Measurements from ENCODE around the gene CAMTA1.
"Not testable (repeated sequence)": the region's sequence is repeated elsewhere in the genome, so short reads cannot be mapped to it uniquely, and the experiment has no call there.

CAMTA1 gene

DNA sequence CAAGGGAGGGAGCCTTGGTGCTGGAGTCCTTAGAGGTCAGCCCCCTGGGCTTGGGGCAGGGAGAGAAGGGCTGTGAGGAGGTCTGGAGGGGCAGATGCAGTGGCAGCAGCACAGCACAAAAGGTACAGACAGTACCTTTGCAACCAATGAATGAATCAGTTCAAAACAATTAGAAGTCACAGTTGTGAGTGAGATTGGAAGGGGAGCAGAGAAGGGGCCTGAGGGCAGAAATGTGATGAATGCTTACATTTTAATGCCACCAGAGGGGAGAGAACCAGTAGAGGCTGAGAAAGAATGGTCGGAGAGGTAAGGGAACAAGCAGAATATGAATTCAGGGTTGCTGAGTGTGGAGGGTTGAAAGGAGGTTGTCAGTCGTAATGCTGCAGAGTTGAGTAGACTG is 24.2 kb downstream of the CAMTA1 start:
- in situ Hi-C loops (cut with MboI; ENCODE audit: low sequenced_read_pairs) = no loop called here

DNA sequence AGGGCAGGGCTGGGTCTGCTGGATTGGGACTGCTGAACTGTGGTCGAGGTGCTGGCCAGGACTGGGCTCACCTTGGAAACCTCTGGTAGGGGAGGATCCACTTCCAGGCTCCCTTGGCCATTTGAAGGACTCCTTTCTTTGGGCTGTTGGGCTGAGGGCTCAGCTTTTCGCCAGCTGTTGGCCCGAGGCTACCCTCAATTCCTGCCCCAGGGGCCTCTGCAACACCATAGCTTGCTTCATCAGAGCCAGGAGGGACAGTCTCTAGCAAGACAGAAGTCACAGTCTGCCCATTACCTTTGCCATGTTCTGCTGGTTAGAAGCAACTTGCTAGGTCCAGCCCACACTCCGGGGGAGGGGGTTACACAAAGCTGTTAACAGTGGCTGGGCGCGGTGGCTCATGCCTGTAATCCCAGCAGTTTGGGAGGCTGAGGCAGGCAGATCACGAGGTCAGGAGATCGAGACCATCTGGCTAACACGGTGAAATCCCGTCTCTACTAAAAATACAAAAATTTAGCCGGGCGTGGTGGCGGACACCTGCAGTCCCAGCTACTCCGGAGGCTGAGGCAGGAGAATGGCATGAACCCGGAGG is 25.0 kb downstream of the CAMTA1 start:
- in situ Hi-C loops (cut with MboI; ENCODE audit: low sequenced_read_pairs) = not testable (repeated sequence)

DNA sequence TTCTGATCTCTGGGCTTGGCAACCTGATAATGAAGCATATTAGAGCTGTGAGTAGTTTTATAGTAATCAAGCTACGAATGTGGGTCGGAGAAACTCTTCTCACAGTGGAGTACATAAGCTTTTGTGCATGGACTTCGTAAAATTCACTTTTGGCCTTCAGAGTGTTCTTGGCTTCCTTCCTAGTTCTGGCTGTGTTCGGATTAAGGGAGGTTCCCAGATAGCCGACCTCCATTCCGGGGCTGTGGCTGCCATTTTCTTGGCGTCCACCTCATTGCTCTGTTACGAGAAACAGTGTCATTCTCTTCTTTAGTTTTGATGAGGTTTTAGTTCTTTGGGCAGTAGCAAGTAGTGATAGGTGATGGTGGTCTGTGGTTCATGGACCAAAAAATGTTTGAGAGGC is 26.3 kb downstream of the CAMTA1 start:
- in situ Hi-C loops (cut with MboI; ENCODE audit: low sequenced_read_pairs) = no loop called here

DNA sequence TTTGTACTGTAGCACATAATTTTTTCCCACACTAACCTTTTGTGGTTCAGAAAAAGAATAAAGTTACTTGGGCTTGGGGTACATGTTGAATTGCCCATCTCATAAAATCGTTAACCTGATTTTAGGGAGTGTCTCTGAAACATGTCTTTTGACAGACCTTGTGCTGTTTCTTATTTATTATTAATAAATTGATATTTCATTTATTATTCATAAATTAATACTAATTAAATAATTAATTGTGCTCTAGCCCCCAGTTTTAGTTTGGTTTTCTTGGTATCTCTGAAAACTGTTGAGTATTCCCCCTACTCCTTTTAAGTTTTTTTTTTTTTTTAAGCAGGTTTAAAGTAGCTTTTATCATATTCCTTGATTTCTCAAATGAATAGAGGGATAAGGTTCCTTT is 27.9 kb downstream of the CAMTA1 start:
- in situ Hi-C loops (cut with MboI; ENCODE audit: low sequenced_read_pairs) = no loop called here

DNA sequence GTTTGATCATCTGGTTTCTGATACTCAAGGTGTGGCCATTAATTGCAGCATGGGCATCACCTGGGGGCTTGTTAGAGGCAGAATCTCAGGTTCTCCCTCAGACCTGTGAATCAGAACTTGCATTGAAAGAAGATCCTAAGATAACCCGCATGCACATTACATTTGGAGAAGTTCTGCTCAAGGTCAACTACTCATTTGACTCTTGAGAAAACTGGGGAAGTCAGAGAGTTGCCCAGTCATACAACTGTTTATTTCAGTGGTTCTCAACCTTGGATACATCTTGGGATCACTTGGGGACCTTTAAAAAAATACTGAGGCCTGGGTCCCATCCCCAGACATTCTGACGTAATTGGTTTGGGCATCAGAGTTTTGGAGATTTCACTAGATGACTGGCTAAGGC is 30.5 kb downstream of the CAMTA1 start:
- in situ Hi-C loops (cut with MboI; ENCODE audit: low sequenced_read_pairs) = no loop called here

DNA sequence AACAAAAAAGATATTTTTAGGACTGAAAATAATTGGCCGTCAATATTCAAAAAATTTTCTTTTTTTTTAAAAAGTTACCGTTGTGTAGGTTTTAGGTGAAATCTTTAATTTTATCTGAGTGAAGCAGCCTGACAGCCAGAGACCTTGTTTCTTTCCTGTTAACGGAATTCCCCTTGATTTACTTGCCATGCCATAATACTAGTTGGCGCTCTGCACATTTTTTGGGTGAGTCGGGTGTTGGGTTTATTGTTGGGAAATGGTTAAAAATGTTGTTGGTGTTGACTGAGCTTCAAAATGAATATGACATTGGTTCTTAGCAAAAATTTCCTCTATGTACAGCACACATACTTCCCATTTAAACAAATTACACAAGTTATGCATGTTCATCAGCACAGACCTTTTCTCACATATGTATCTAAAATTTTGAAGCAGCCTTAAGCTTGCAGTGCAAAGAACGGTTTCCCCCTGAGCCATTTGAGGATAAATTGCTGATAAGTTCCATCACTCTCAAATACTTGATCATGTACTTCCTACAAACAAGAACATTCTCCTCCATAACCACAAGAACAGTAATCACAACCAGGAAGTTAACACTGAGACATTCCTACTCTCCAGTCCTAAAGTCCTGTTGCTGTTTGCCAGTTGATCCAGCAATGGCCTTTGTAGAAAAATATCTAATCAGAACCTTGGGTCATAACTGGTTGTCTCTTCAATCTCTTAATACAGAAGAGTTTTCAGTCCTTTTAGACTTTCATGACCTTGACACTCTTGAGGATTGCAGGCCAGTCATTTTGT is 34.2 kb downstream of the CAMTA1 start:
- in situ Hi-C loops (cut with MboI; ENCODE audit: low sequenced_read_pairs) = no loop called here

DNA sequence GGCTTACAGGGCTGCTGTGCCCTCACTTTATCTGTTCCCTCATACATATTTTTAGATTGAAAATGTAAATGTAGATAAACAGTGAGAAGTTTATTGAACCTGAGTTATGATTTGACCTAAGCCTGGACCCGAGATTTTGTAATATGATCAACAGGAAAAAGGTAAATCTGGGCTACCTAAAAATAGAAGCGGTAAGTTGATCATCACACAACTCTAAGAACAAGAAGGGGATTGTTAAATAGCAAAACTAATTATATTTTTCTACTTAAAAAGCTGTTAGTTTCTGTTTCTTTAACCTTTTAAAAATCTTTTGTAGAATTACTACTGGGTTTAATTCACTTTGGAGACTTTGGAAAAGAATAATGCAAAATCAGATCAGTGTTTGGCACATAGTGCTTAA is 35.6 kb downstream of the CAMTA1 start:
- in situ Hi-C loops (cut with MboI; ENCODE audit: low sequenced_read_pairs) = no loop called here

DNA sequence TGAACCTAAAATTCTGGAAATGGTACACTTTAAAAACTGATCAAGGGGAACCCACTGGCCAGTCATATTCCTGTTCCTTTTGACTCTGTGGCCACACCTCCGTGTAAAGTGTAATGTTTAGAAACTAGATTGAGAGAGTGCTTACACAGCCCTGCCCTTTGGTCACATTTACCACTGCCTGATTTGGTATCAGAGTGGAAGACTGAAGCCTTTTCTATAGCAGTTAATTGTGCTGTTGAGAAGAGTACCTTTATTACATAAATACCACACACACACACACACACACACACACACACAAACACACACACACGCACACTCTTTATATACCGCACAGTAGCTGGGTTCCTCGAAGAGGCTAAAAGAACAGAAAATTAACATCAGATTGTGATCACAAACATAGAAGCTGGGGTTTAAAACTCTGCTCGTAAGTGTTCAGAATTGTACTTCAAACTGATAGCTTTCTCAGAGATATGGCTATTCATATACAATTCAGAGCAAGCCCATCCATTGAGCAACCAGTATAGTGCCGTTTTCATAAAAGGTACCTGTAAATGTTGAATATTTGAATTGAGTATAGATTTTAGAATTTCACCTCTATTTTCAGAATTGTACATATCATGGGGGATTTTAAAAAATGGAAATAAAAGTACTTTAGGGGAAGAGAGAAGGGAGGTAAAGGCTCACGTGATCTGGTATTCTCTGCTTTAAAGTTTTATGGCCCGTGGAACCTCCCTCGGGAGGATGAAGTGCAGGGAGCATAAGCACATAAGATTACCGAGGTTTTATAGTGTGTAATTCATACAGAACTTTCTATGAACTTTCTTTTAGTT is 37.5 kb downstream of the CAMTA1 start:
- in situ Hi-C loops (cut with MboI; ENCODE audit: low sequenced_read_pairs) = no loop called here

DNA sequence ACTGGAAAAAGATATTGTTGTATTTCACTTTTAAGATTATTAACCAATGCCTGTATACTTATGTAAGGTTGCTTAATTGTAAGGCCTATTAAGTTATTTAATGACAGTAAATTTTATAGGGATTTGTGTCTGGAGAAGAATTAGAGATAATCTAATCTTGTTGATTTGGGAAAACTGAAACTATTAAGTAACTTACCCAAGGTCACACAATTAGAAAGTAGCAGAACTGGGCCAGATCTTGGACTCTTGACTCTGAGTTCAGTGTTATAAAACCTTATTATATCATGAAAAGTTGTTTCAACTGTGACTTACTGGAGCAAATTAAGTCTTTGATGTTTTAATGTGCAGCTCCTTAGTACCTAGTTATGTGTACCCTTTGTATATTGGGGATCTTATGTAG is 38.5 kb downstream of the CAMTA1 start:
- in situ Hi-C loops (cut with MboI; ENCODE audit: low sequenced_read_pairs) = no loop called here

DNA sequence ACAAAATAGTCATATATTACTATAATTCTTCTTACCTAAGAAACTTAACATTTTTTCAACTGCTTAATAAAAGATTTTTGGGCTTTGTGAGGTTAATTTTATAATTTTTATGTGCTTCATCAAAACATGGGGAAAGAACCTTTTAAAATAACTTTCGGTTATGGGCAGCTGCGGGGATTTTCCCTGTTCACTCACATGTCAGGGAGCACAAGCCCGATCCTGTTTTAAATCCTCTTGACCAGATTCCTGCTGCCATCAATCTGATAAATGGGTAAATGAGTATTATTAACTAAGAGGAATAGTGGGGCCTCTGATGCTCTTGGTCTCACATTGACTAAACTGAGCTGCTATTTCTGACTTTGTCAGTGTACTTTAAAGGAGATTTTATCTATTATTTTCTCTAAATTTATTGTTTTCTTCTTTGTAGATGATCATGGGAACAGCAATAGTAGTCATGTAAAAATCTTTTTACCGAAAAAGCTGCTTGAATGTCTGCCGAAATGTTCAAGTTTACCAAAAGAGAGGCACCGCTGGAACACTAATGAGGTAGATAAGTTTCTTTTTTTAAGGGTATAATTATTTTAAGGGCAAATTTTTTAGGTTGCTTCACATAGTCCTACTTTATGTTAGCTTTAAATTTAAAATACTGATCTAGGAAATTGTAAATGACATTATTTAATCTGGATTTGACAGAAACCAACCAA is 39.6 kb downstream of the CAMTA1 start:
- in situ Hi-C loops (cut with MboI; ENCODE audit: low sequenced_read_pairs) = no loop called here

DNA sequence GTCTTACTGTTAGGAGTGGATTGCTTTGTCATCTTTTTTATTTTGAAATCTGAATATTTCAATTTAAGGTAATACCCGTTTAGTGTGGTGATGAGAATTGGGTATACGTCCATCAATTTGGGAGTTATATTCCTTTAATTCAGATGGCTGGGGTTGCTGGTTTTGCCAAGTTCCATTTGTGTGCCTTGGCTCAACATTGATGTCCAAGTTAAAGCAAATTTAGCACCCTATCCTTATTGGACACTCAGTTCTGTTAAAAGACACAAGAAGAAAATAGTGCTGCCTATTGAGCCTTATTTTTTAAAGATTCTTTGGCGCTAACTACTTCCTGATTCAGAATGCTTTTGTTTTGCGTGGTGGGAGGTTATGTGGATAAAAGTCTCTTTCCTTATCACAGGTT is 40.6 kb downstream of the CAMTA1 start:
- in situ Hi-C loops (cut with MboI; ENCODE audit: low sequenced_read_pairs) = no loop called here

DNA sequence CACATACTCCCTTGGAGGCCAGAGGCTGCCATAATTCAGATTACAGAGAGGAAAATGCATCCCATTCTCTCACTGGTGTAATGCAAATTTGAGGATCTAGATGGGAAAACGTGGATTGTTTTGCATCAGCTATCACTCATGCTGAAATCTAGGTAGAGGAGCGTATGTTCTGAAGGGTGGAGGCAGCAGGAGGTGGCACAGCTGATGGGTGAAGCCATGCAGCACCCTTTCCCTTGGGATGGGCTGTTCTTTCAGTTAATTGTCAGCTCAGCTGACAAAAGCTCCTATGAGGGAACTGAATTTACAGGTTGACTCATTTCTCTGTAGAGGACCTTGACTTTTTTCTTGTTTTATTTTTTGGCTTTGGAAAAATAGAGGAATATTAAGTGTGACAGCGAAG is 41.8 kb downstream of the CAMTA1 start:
- in situ Hi-C loops (cut with MboI; ENCODE audit: low sequenced_read_pairs) = no loop called here

DNA sequence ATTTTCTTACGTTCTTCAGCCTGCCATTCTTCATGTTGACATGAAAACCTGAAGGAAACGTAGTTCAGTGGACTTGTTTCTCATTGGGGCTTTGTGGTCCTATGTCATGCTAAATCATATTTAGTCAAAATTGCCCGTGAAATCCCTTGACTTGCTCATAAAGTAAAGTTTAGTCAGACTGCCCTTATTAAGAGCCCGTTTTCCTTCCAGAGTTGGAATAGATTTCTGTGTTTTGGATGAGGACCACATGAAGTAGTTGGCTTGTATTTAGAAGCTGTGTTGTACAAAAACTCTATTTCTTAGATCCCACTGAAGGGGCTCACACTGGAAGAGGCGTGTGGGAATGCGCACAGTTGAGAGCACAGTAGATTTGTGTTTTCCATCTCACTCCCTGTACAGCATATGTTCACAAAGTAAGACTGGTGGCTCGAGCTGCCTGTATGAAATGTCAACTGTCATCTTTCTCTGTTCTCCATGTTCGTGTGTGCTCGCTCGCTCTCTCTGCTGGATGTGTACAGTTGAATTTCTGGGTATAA is 42.4 kb downstream of the CAMTA1 start:
- in situ Hi-C loops (cut with MboI; ENCODE audit: low sequenced_read_pairs) = no loop called here

DNA sequence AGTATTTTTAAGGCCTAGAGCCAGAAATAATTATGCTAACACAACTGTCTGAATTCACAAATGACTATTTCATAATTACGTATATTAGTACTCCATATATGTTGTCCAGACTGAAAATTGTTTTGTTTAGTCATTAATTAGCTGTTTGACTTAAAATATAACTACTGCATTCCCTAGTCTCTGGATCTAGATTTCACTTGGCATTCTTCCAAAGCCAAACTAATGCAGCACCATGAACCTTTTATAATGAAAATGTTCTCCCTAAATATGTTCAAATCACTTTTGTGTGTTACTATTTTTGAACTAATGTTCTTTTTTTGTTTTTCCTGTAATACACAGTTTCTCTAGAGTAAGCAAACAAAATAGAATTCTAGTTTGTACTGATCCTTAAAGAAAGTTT is 46.1 kb downstream of the CAMTA1 start:
- in situ Hi-C loops (cut with MboI; ENCODE audit: low sequenced_read_pairs) = no loop called here

DNA sequence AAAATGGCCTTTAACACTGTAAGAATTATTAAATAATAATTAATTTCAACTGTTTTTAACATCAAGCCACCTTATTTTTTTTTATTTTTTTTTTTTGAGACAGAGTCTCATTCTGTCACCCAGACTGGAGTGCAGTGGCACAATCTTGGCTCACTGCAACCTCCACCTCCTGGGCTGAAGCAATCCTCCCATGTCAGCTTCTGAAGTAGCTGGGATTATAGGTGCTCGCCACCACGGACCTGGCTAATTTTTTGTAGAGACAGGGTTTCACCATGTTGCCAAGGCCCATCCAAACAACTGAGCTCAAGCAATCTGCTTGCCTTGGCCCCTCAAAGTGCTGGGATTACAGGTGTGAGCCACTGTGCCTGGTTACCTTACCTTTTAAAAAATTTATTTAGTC is 46.8 kb downstream of the CAMTA1 start:
- in situ Hi-C loops (cut with MboI; ENCODE audit: low sequenced_read_pairs) = not testable (repeated sequence)

DNA sequence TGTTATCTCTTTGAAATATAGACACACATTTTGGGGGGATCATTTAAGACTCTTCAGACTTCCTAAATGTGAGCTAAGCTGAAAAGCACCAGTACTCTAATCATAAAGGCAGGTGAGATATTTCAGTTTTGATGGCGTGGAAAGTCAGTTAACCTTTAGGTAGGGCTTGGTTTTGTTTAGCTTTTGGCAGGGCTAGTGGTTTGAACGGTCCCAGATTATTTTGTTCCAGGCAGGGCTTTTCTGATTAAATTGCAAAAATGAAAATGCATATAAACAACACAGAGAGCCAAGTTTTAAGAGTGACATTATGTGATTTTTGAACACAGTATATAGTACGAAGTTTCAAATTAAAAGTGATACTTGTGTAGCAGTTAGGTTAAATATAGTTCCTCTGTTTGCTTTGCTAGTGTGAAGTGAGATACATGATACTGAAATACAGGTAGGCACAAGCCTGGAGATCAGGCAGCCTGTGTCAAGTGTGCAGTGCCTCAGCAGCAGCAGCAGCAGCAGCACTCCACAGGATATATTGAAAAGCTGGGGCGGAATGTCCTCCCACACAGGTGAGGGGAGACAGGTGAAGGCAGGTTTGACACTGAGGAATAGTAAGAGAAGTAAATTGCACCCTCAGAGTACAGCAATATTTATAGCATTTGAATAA is 47.4 kb downstream of the CAMTA1 start:
- in situ Hi-C loops (cut with MboI; ENCODE audit: low sequenced_read_pairs) = no loop called here

DNA sequence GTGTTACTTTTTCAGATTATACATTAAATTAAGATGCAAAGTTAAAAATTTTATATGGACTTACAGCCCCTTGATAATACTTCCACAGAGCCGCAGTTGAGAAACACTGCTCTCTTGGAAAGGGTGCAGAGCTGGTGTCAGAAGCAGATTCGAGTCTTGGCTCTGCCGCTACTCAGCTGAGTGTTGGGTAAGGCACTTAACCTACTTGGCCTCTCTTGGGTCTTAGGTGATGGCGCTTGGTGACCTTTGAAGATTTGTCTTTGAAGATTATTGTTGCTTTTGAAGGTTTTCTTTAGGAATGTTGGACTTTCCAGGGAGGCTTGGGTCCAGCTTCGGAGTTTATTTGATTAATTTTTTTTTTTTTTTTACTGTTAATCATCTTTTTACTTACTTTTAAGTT is 48.5 kb downstream of the CAMTA1 start:
- in situ Hi-C loops (cut with MboI; ENCODE audit: low sequenced_read_pairs) = no loop called here

DNA sequence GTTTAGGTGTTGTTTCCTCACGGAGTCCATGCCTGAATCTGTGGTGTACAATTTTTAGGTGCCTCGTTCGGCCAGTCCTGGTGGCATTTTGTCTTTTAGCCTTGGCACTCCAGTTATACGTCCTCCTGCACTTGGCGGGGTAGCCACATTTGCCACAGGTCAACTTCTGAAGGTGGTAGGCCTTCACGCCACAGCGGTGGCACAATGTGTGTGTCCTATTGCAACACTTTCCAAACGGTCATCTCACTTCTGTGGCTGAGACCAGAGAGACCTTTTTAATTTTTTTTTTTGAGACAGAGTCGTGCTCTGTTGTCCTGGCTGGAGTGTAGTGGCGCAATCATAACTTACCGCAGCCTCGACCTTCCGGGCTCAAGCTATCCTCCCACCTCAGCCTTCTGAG is 49.1 kb downstream of the CAMTA1 start:
- in situ Hi-C loops (cut with MboI; ENCODE audit: low sequenced_read_pairs) = no loop called here

DNA sequence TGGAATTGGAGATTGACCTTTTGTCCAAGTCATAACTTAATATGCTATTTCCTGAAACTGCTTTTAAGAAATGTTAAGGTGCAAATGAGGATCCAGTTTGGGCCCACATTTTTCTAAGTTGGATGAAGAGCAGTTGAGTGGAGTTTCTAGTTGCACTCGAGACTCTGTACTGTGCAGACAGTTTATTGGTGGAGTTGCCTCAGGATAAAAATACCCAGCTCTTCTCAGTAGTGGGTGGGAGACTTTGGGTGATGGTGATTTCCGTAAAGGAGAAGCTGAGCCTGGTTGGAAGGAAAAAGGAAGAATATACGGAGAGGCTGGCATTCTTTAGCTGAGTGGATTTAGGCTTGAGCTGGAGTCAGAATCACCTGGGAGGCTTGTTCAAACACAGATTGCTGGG is 49.9 kb downstream of the CAMTA1 start:
- in situ Hi-C loops (cut with MboI; ENCODE audit: low sequenced_read_pairs) = no loop called here

DNA sequence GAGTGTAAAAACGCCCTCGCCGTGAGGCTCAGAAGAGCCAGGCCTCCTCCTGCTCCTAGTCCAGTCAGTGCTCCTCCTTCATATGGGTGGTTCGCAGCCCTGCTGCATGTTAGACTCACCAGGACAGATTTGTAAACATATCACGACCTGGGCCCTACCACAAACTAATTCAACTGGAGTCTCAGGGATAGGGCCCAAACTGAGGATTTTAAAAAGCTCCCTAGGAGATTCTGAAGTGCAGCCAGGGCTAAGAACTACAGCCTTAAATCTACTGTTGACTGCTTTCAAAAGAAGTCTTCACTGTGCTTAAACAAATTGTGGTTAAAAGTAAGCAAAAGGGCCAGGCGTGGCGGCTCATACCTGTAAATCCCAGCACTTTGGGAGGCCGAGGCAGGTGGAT is 57.0 kb downstream of the CAMTA1 start:
- in situ Hi-C loops (cut with MboI; ENCODE audit: low sequenced_read_pairs) = no loop called here

DNA sequence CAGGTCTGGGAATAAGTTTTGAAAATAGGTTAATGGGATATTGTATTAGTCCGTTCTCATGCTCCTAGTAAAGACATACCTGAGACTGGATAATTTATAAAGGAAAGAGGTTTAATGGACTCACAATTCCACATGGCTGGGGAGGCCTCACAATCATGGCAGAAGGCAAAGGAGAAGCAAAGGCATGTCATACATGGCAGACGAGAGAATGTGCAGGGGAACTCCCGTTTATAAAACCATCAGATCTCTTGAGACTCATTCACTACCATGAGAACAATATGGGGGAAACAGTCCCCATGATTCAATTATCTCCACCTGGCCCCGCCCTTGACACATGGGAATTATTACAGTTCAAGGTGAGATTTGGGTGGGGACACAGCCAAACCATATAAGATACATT is 60.5 kb downstream of the CAMTA1 start:
- in situ Hi-C loops (cut with MboI; ENCODE audit: low sequenced_read_pairs) = not testable (repeated sequence)

Data from HL-60/S4 treated with retinoic acid at 250 ng/mL for 4 days and 3 days (cell line).